Fibroblast of lung (primary cell): ENCODE results near the gene DISP3. TPM values are rescaled to one million over a fixed set of nuclear protein-coding genes. Genes with fewer than 3 reads are reported as not detected.

ENCODE experiments used
- DNase-seq, 2 donors: peaks; one replicate each; pipeline versions ENCODE4 v3.0.0 to v3.0.0-alpha.2; 2010; ENCODE audit warnings: low read depth in 2 of 2
- H2AFZ ChIP-seq: 2 replicates; pipeline ENCODE4 v1.5.1; 2012; ENCODE audit warnings: low read length, control low read depth, inconsistent platforms
- H3K27ac ChIP-seq: 2 replicates; pipeline ENCODE4 v1.5.1; 2011; ENCODE audit warnings: low read length, control low read depth; ENCODE audit not compliant: insufficient read depth
- H3K27me3 ChIP-seq: 2 replicates; pipeline ENCODE4 v1.5.1; 2011; ENCODE audit warnings: mild to moderate bottlenecking, low read length; ENCODE audit not compliant: control insufficient read depth, insufficient read depth
- H3K36me3 ChIP-seq: 2 replicates; pipeline ENCODE4 v1.5.1; 2011; ENCODE audit warnings: low read length; ENCODE audit not compliant: control insufficient read depth, insufficient read depth
- H3K4me1 ChIP-seq: 2 replicates; pipeline ENCODE4 v1.5.1; 2011; ENCODE audit warnings: low read length; ENCODE audit not compliant: control insufficient read depth, insufficient read depth; ENCODE audit errors: extremely low read depth
- H3K4me2 ChIP-seq: 2 replicates; pipeline ENCODE4 v1.5.1; 2011; ENCODE audit warnings: low read length, control low read depth; ENCODE audit not compliant: insufficient read depth; ENCODE audit errors: extremely low read depth
- H3K4me3 ChIP-seq, 4 experiments: fragments of 200-600 bp in 1 of 4; sonication (generic) in 1 of 4; replicated peaks in 1 of 4; 2 replicates each; pipeline ENCODE4 v1.5.1; 2011 to 2016; ENCODE audit warnings: low read length in 4 of 4, low read depth in 3 of 4, mild to moderate bottlenecking in 3 of 4, control low read depth in 2 of 4, inconsistent platforms in 1 of 4, mixed read lengths in 1 of 4; ENCODE audit not compliant: insufficient read depth in 1 of 4; ENCODE audit errors: control extremely low read depth in 1 of 4
- H3K79me2 ChIP-seq: 2 replicates; pipeline ENCODE4 v1.5.1; 2012; ENCODE audit warnings: mild to moderate bottlenecking, low read length, inconsistent platforms; ENCODE audit not compliant: control insufficient read depth, insufficient read depth
- H3K9ac ChIP-seq: 2 replicates; pipeline ENCODE4 v1.5.1; 2011; ENCODE audit warnings: mild to moderate bottlenecking, low read length, control low read depth; ENCODE audit not compliant: insufficient read depth
- H3K9me3 ChIP-seq: 2 replicates; pipeline ENCODE4 v1.5.1; 2012; ENCODE audit warnings: low read depth, low read length; ENCODE audit not compliant: control insufficient read depth, insufficient read depth
- H4K20me1 ChIP-seq: 2 replicates; pipeline ENCODE4 v1.5.1; 2011; ENCODE audit warnings: low read length; ENCODE audit not compliant: control insufficient read depth, insufficient read depth; ENCODE audit errors: extremely low read depth
- CTCF ChIP-seq, 2 donors: IDR thresholded peaks in 1 of 2; conservative IDR thresholded peaks in 1 of 2; 1 replicate in 1 of 2; 2 replicates in 1 of 2; pipeline ENCODE4 v1.5.1; 2011 to 2012; ENCODE audit warnings: low read length in 2 of 2, control low read depth in 1 of 2, inconsistent platforms in 1 of 2, low read depth in 1 of 2, mild to moderate bottlenecking in 1 of 2
- EZH2 ChIP-seq: IDR thresholded peaks from 2 replicates; pipeline ENCODE4 v1.5.1; 2012; ENCODE audit warnings: low read length, control low read depth, mild to moderate bottlenecking; ENCODE audit errors: missing control alignments
- polyA plus RNA-seq, 2 donors: library from polyadenylated mRNA; depleted of rRNA in 1 of 2; stranded (reverse) in 1 of 2; unstranded in 1 of 2; fragments of >200 nt; gene quantifications; 2 replicates each; pipeline ENCODE4 v1.2.1, GENCODE V29; 2011 to 2012; ENCODE audit warnings: missing spikeins in 1 of 2
- total RNA-seq: library from RNA; depleted of rRNA; stranded (reverse); fragments of >200 nt; gene quantifications from 2 replicates; pipeline ENCODE4 v1.2.1, GENCODE V29; 2014

DISP3 gene
- total and polyA plus RNA-seq, 2 donors (not counting 1 experiment from before 2014, with no cell fraction given), result 0.02 TPM; not detected in 1

GRCh38 chr1:11479375-11479979 is 522 bp downstream of the DISP3 start:
- TF ChIP-seq EZH2, result peak; percentile 64
- TF ChIP-seq CTCF (conservative IDR thresholded peaks at IDR 0.05 in 1 of 2, IDR thresholded peaks at IDR 0.05 in 1 of 2; ENCODE audit: low read depth in 1 of 2, low read length in 2 of 2), result no peak
- no peaks in the 10 kb centered on the region for H3K79me2 ChIP-seq
- peak overlapping the region; percentile 35 for H3K4me2 ChIP-seq
- no peaks in the 10 kb centered on the region for H3K4me1 ChIP-seq
- H3K27me3 ChIP-seq, result peaks cover 6% of the 10 kb centered on the region
- no peak overlapping the region for H3K9ac ChIP-seq
- H3K36me3 ChIP-seq, result no peaks in the 10 kb centered on the region
- no peak overlapping the region for H3K27ac ChIP-seq
- H4K20me1 ChIP-seq, result no peaks in the 10 kb centered on the region
- H3K4me3 ChIP-seq, result peak overlapping the region in 3 of 4 experiments; percentile 31 to 54 (median 32)
- no peaks in the 10 kb centered on the region for H3K9me3 ChIP-seq
- DNase-seq, result no peak
- peak overlapping the region; percentile 17 for H2AFZ ChIP-seq

- Histone ChIP-seq H3K36me3 (no peaks in the 10 kb centered on the region), H3K79me2 (no peaks in the 10 kb centered on the region), H3K27me3 (peaks cover 6% of the 10 kb centered on the region), H2AFZ (no peak overlapping the region), H3K4me3 (no peak overlapping the region), H3K4me1 (no peaks in the 10 kb centered on the region), H4K20me1 (no peaks in the 10 kb centered on the region), H3K27ac (no peak overlapping the region), H3K4me2 (no peak overlapping the region), H3K9me3 (no peaks in the 10 kb centered on the region), H3K9ac (no peak overlapping the region)
- no peak for DNase-seq
- no peak for TF ChIP-seq CTCF (conservative IDR thresholded peaks at IDR 0.05 in 1 of 2, IDR thresholded peaks at IDR 0.05 in 1 of 2; ENCODE audit: low read depth in 1 of 2, low read length in 2 of 2)
- no peak for TF ChIP-seq EZH2
Observed at GRCh38 chr1:11481019-11481418, 2.1 kb downstream of the DISP3 start.

DNA sequence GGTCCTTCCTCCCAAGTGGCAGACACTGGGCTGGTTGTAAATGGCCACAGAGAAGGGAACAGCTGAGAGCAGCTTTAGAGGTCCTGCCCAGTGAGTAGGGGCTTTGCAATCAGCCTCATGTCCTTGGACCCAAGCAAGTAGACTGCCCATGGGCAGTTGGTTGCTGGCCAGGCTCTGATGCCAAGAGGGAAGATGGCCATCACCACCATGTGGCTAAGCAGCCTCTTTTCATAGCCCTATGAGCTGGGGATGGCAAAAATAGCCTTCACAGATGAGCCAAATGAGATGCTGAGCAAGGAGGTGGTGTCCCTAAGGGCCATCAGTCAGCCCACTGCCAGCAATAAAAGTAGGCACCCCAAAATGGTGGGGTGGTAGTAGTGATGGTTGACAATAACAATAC is 3.2 kb downstream of the DISP3 start:
- TF ChIP-seq EZH2 (no peak), CTCF (conservative IDR thresholded peaks at IDR 0.05 in 1 of 2, IDR thresholded peaks at IDR 0.05 in 1 of 2; ENCODE audit: low read depth in 1 of 2, low read length in 2 of 2) (no peak)
- H3K9ac ChIP-seq, result no peak overlapping the region
- no peaks in the 10 kb centered on the region for H3K9me3 ChIP-seq
- DNase-seq, result no peak
- no peak overlapping the region for H3K4me2 ChIP-seq
- no peaks in the 10 kb centered on the region for H3K36me3 ChIP-seq
- H3K27ac ChIP-seq, result no peak overlapping the region
- no peaks in the 10 kb centered on the region for H4K20me1 ChIP-seq
- no peak overlapping the region for H3K4me3 ChIP-seq
- H3K79me2 ChIP-seq, result no peaks in the 10 kb centered on the region
- H3K4me1 ChIP-seq, result no peaks in the 10 kb centered on the region
- no peak overlapping the region for H2AFZ ChIP-seq
- peaks cover 6% of the 10 kb centered on the region for H3K27me3 ChIP-seq
